ENCODE results near the gene FOXO3B.
"Not testable (repeated sequence)": the region's sequence is repeated elsewhere in the genome, so short reads cannot be mapped to it uniquely, and the experiment has no call there.

Gene FOXO3B

DNA sequence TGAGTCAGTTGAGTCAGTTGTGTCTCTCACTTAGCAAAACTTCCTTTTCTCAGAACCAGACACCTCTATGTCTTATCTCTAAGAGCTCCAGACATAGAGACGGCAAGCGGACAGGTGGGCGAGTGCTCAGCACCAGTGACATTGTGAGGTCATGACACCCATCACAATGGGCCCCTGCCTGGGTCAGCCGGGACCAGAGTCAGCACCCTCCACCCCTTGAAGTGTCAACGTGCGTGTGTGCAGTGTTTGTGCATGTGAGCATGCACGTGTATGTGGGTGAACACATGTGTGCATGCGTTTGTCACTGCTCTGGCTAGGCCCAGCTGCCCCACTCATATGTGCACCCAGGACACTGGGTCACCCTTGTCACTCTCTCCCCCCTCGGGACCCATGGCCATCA, 37.8 kb downstream of the FOXO3B start, which contains the start of gene TBC1D28:
Gene TBC1D28, minus strand, starts transcription at position 101 of the 400 bp plus-strand sequence. CDS start 3,039 bp downstream, outside the sequence.
- not testable (repeated sequence) for DNase-seq

DNA sequence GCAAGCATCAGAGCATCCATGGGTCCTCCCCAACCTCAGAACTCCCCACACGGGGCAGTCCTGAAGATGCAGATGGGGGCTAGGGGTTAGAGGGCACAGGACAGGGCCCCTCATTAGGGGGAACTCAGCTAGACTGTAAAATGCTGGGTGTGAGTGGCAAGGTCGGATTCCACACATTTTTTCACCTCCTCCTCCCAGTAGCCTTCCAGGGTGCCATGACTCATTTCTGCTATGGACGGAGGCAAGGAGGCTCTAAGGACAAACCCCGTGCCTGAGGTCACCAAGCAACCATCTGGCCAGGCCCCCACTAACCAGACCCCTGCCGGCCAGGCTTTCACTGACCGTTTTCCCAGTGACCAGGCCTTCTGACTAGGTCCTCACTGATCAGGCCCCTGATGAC, 39.0 kb downstream of the FOXO3B start:
- DNase-seq: not testable (repeated sequence)

DNA sequence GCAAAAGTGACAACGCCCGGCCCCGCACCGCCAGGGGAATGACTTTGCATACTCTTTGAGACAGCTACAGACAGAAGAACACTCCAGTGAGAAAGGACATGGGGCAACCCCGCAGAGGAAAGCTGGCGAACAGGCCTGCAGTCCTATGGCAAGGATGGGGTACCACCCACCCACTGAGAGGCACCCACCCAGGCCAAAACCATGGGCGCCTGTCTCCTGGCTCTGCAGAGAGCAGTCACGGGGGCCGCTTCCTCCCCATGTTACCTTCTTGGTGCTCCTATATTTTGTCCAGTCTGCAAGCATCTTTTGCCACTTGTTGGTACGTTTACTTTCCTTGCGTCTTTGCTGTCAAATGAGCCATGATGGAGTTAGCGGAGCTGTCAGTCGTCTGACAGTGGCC, 43.8 kb downstream of the FOXO3B start:
- not testable (repeated sequence) for DNase-seq

DNA sequence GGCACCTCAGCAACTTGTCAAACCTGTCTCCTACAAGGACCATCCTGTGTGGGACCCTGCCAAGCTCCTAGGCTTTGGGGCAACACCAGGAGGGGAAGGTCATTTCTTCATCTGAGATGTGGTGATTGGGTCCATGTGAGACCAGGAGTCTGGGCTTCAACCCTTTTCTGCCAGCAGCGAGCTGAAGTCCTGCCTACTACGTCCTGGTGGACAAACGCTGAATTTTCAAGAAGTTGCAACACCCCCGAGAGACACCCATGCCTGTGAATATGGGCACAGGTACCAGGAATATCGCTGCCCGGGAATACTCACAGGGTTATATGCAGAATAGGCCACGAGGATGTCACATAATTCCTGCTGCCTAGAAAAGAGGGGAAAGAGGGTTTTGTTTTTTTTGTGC, 45.9 kb downstream of the FOXO3B start:
- DNase-seq: not testable (repeated sequence)

DNA sequence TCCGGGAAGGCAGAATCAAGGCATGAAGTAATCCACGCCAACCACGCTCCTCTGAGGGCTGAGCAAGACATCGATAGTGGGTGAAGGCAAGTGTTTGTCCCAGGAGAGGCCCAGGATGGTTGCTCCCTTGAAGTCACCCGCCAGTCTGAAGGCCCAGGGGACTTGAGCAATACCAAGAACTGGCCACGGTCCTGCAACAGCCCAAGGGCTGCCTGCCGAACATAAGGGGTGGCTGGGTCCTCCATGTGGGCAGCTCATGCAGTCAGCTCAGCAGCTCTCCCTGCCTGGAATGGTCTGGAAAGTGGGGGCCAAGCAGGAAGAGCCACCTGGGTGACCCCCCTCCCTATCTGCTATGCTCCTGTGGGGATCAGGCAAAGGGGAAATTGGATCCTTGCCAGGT, 46.3 kb downstream of the FOXO3B start:
- not testable (repeated sequence) for DNase-seq

DNA sequence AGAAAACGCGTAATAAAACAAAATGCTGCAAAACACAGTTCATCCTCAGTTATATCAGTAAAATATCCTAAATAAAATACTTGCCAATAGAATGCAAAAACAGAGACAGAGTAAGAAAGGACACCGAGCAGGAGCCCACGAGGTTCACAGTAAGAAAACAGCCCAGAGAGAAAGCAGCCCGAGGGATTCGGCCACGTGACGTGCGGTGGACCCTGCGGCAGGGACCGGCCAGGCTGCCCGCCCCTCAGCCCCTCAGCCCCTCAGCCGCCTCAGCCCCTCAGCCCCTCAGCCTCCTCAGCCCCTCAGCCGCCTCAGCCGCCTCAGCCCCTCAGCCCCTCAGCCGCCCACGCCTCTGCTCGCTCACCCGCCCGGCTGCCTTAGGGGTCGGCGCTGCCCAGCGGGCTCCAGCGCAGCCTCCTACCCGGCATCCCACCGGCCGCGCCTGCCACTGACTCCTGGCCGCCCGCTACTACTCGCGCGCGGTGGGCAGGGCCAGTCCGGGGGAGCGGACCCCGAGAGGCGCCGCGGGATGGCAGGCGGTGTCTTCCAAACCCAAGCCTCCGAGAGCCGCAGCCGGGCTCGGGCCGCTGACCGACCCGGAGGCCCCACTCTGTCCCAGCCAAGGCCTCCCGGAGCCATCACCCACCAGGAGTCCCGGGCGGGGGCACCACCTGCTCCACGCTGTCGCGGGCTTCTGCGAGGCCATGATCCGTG, 47.4 kb downstream of the FOXO3B start:
- not testable (repeated sequence) for DNase-seq

All from NCI-H526 (cell line).